ENCODE data around the gene ZNF431. TPM values are rescaled to one million over a fixed set of nuclear protein-coding genes. Genes with fewer than 3 reads are reported as not detected.
A peak's percentile ranks its signal among the peaks of the same experiment; 100 is the strongest.
"Not testable (repeated sequence)": the region's sequence is repeated elsewhere in the genome, so short reads cannot be mapped to it uniquely, and the experiment has no call there.

The ZNF431 gene
- polyA plus RNA-seq, 6 donors from 2014 or later: 11.5 to 28.8 (median 17.8) TPM

- H3K27ac Mint-ChIP-seq: peak overlapping the region in 1 of 6 donors; percentile 59
- H3K4me1 Mint-ChIP-seq: peaks cover 11 to 33% (median 29%) of the 10 kb centered on the region in 3 donors
- no peak overlapping the region for H3K4me3 Mint-ChIP-seq
- H3K36me3 Mint-ChIP-seq: peaks cover 0 to 8% of the 10 kb centered on the region in 2 donors
- no peaks in the 10 kb centered on the region for H3K27me3 Mint-ChIP-seq
- peaks cover 0 to 18% (median 0%) of the 10 kb centered on the region in 7 donors for H3K9me3 Mint-ChIP-seq
- ATAC-seq (ENCODE audit: low read depth in 2 of 2) (no peak), DNase-seq (no peak)
Observed at GRCh38 chr19:21158523-21159135, 16.8 kb downstream of the ZNF431 start.

DNA sequence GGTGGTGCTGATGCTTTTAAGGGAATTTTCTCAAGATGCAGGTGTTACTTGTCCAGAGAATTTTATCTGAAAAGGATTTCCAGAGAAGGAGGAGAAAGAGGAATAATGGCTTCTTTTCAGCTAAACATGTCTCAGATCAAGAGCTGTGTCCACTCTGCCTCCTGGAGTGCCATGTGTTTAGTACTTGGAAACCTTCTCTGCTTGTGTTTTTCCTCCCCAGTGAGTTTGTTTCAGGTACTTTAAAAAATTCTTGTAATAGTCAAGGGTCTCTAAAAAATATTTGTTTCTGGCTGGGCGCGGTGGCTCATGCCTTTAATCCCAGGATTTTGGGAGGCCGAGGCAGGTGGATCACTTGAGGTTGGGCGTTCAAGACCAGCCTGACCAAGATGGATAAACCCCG is 22.7 kb downstream of the ZNF431 start:
- H3K4me3 Mint-ChIP-seq: no peak overlapping the region
- H3K9me3 Mint-ChIP-seq: peaks cover 0 to 3% (median 0%) of the 10 kb centered on the region in 7 donors
- ATAC-seq (ENCODE audit: low read depth in 2 of 2) (no peak), DNase-seq (no peak)
- peaks cover 0 to 15% of the 10 kb centered on the region in 2 donors for H3K36me3 Mint-ChIP-seq
- H3K27ac Mint-ChIP-seq: peak overlapping the region in 1 of 6 donors; percentile 63
- H3K4me1 Mint-ChIP-seq: peaks cover 0 to 5% (median 4%) of the 10 kb centered on the region in 3 donors
- no peaks in the 10 kb centered on the region for H3K27me3 Mint-ChIP-seq

DNA sequence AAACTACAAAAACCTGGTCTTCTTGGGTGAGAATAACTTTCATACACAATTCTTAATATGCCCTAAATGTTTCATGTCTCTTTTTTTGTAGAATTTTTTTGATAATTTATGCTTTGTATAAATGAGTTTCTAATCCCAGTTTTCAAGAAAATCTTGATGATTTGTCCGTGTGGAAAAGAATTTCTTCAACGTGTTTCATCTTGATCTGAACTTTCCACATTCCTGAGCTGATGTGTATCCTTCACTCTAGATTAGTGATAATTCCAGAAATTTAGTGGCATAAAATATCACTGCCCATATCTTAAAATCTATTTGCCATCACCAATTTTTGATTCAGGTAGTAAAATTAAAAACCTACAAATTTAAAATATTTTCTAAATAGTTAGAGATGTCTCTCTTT is 24.6 kb downstream of the ZNF431 start:
- DNase-seq (no peak), ATAC-seq (ENCODE audit: low read depth in 2 of 2) (no peak)
- H3K9me3 Mint-ChIP-seq: peaks cover 0 to 1% (median 0%) of the 10 kb centered on the region in 7 donors
- peaks cover 10 to 21% of the 10 kb centered on the region in 2 donors for H3K36me3 Mint-ChIP-seq
- H3K4me3 Mint-ChIP-seq: no peak overlapping the region
- H3K27ac Mint-ChIP-seq: peak overlapping the region in 1 of 6 donors; percentile 7
- H3K27me3 Mint-ChIP-seq: no peaks in the 10 kb centered on the region
- peaks cover 0 to 4% (median 0%) of the 10 kb centered on the region in 3 donors for H3K4me1 Mint-ChIP-seq

DNA sequence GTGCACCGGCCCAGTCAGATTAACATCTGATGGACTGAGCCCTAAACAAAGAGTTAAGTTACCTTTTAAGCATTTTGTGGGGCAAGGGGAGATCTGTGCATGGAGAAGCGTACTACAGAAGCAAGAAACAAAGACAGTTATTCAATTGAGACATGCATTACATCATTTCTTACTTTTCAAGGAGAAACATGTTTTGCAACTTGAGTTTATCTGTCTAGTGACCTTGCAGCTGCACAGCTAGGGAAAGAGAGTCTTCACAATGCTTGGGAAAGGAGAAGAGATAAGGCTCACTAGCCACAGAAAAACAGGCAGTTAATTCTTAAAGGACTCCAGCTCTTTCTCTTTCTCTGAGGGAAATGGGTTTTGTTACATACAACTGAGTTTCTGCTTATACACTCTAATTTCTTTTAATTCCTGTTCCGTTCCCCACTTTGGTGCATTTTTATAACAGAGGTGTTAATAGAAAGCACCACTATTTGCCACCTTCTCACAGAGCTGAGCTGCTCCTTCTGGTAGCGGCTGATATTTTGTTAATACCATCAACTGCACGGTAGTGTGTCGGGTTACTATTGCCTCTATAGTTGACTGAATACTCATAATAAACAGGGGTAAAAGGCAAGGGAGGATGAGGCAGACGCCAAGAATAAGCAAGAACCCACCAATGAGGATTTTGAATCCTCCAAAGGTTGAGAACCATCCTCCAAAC is 55.9 kb downstream of the ZNF431 start:
- no peaks in the 10 kb centered on the region for H3K36me3 Mint-ChIP-seq
- DNase-seq (no peak), ATAC-seq (ENCODE audit: low read depth in 2 of 2) (no peak)
- no peak overlapping the region for H3K4me3 Mint-ChIP-seq
- peaks cover 0 to 5% (median 0%) of the 10 kb centered on the region in 7 donors for H3K9me3 Mint-ChIP-seq
- H3K27me3 Mint-ChIP-seq: no peaks in the 10 kb centered on the region
- H3K4me1 Mint-ChIP-seq: no peaks in the 10 kb centered on the region
- H3K27ac Mint-ChIP-seq: no peak overlapping the region

- no peak overlapping the region for H3K27ac Mint-ChIP-seq
- H3K4me1 Mint-ChIP-seq: peaks cover 0 to 5% (median 0%) of the 10 kb centered on the region in 3 donors
- peak; percentile 6 for DNase-seq
- H3K9me3 Mint-ChIP-seq: peaks cover 0 to 3% (median 0%) of the 10 kb centered on the region in 7 donors
- H3K36me3 Mint-ChIP-seq: peaks cover 0 to 7% of the 10 kb centered on the region in 2 donors
- no peak overlapping the region for H3K4me3 Mint-ChIP-seq
- peaks cover 5 to 24% (median 8%) of the 10 kb centered on the region in 3 donors for H3K27me3 Mint-ChIP-seq
- ATAC-seq (ENCODE audit: low read depth in 2 of 2): no peak
Observed at GRCh38 chr19:21202865-21203494, 61.1 kb downstream of the ZNF431 start.

GRCh38 chr19:21210037-21210621 is 68.3 kb downstream of the ZNF431 start:
- H3K27ac Mint-ChIP-seq: peak overlapping the region in 1 of 6 donors; percentile 27
- H3K4me3 Mint-ChIP-seq: no peak overlapping the region
- peaks cover 0 to 5% (median 0%) of the 10 kb centered on the region in 3 donors for H3K4me1 Mint-ChIP-seq
- H3K36me3 Mint-ChIP-seq: peaks cover 0 to 7% of the 10 kb centered on the region in 2 donors
- no peak for DNase-seq
- peaks cover 0 to 8% (median 0%) of the 10 kb centered on the region in 7 donors for H3K9me3 Mint-ChIP-seq
- no peak for ATAC-seq (ENCODE audit: low read depth in 2 of 2)
- H3K27me3 Mint-ChIP-seq: peaks cover 8 to 16% (median 12%) of the 10 kb centered on the region in 3 donors

DNA sequence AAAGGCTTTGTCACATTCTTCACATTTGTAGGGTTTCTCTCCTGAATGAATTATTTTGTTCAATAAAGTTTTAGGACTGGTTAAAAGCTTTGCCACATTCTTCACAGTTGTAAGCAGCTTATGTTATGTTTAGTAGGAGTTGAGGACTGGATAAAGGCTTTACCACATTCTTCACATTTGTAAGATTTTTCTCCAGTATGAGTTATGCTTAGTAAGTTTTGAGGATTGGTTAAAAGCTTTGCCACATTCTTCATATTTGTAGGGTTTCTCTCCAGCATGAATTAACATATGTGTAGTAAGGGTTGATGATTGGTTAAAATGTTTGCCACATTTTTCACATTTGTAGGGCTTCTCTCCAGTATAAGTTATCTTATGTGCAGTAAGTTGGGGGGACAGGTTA is 79.9 kb downstream of the ZNF431 start:
- Mint-ChIP-seq H3K4me3 (no peak overlapping the region), H3K9me3 (peaks cover 0 to 8% (median 3%) of the 10 kb centered on the region in 7 donors), H3K27me3 (no peaks in the 10 kb centered on the region), H3K36me3 (peaks cover 0 to 3% of the 10 kb centered on the region in 2 donors), H3K27ac (no peak overlapping the region), H3K4me1 (no peaks in the 10 kb centered on the region)
- DNase-seq: no peak
- no peak for ATAC-seq (ENCODE audit: low read depth in 2 of 2)

DNA sequence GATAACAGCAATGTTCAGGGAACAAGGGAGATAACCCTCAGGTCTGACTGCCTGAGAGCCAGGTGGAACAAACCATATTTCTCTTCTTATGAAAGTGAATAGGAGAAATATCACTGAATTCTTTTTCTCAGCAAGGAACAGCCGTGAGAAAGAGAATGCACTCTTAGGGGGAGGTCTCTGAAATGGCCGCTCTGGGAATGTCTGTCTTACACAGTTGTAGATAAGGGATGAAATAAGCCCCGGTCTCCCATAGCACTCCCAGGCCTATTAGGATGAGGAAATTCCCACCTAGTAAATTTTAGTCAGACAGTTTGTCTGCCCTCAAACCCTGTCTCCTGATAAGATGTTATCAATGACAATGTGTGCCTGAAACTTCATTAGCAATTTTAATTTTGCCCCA is 88.1 kb downstream of the ZNF431 start:
- H3K27ac Mint-ChIP-seq; H3K4me1 Mint-ChIP-seq; H3K27me3 Mint-ChIP-seq; DNase-seq; ATAC-seq (ENCODE audit: low read depth in 2 of 2); H3K4me3 Mint-ChIP-seq: not testable (repeated sequence)
- Mint-ChIP-seq H3K9me3 (peaks cover 18 to 46% (median 40%) of the 10 kb centered on the region in 7 donors), H3K36me3 (peaks cover 4 to 27% of the 10 kb centered on the region in 2 donors)

GRCh38 chr19:21233691-21234090 is 91.9 kb downstream of the ZNF431 start:
- peaks cover 17 to 41% (median 33%) of the 10 kb centered on the region in 7 donors for H3K9me3 Mint-ChIP-seq
- H3K36me3 Mint-ChIP-seq: peaks cover under 1 to 22% of the 10 kb centered on the region in 2 donors
- DNase-seq (no peak), ATAC-seq (ENCODE audit: low read depth in 2 of 2) (no peak)
- H3K4me3 Mint-ChIP-seq: no peak overlapping the region
- peaks cover 0 to 1% (median 0%) of the 10 kb centered on the region in 3 donors for H3K4me1 Mint-ChIP-seq
- no peak overlapping the region for H3K27ac Mint-ChIP-seq
- H3K27me3 Mint-ChIP-seq: no peaks in the 10 kb centered on the region

- DNase-seq; H3K36me3 Mint-ChIP-seq; H3K27ac Mint-ChIP-seq; H3K4me1 Mint-ChIP-seq; H3K27me3 Mint-ChIP-seq; ATAC-seq (ENCODE audit: low read depth in 2 of 2); H3K4me3 Mint-ChIP-seq: not testable (repeated sequence)
- peaks cover 0 to 13% (median 11%) of the 10 kb centered on the region in 7 donors for H3K9me3 Mint-ChIP-seq
Observed at GRCh38 chr19:21236751-21237150, 94.9 kb downstream of the ZNF431 start.

DNA sequence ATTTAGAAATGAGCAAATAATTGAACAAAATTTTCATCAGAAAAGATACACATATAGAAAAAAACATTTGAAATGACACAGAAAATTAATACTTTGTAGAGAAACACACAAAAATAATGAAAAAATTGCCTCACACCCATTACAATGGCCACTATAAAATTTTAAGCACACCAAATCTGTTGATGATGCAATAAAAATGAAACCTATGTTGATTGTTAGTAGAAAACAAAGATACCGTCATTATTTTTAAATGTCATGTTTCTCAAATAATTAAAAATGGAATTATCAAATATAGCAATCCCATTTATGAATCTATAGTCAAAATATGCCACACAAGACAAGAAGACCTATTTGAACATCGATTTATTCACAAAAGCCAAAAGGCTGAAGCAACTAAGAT is 96.8 kb downstream of the ZNF431 start:
- Mint-ChIP-seq H3K27me3 (no peaks in the 10 kb centered on the region), H3K9me3 (peaks cover 0 to 13% (median 7%) of the 10 kb centered on the region in 7 donors), H3K4me3 (no peak overlapping the region), H3K4me1 (peaks cover 0 to 1% (median 0%) of the 10 kb centered on the region in 3 donors), H3K27ac (no peak overlapping the region), H3K36me3 (no peaks in the 10 kb centered on the region)
- ATAC-seq (ENCODE audit: low read depth in 2 of 2) (no peak), DNase-seq (no peak)

All from naive B cell (primary cell).